Stimulated activated CD8-positive, alpha-beta memory T cell treated with anti-CD3 and anti-CD28 coated beads, Interleukin-2, amount 100 ng/mL, for 1 hour (primary cell): ENCODE results near the gene WDR41.
"Not testable (repeated sequence)": the region's sequence is repeated elsewhere in the genome, so short reads cannot be mapped to it uniquely, and the experiment has no call there.

ENCODE experiments used
- DNase-seq, 2 donors: peaks; one replicate each; pipeline ENCODE4 v3.0.0-alpha.2; 2020; ENCODE audit warnings: low read depth in 2 of 2

WDR41 gene

GRCh38 chr5:77402796-77403195, 89.3 kb downstream of the WDR41 start:
- no peak for DNase-seq

- no peak for DNase-seq
Measured at GRCh38 chr5:77400645-77401044, 91.5 kb downstream of the WDR41 start.

GRCh38 chr5:77398896-77399295, 93.2 kb downstream of the WDR41 start:
- DNase-seq = no peak

- DNase-seq = no peak
Measured at GRCh38 chr5:77398458-77398857, 93.7 kb downstream of the WDR41 start.

GRCh38 chr5:77397686-77398292, 94.3 kb downstream of the WDR41 start:
- DNase-seq = no peak

- no peak for DNase-seq
Measured at GRCh38 chr5:77396017-77396416, 96.1 kb downstream of the WDR41 start.

GRCh38 chr5:77394064-77394715, 97.9 kb downstream of the WDR41 start:
- DNase-seq = no peak

- no peak for DNase-seq
Measured at GRCh38 chr5:77391240-77391765, 100.8 kb downstream of the WDR41 start.

GRCh38 chr5:77390795-77391194, 101.3 kb downstream of the WDR41 start:
- no peak for DNase-seq

- DNase-seq = no peak
Measured at GRCh38 chr5:77390221-77390620, 101.9 kb downstream of the WDR41 start.

GRCh38 chr5:77389746-77390145, 102.4 kb downstream of the WDR41 start:
- no peak for DNase-seq

GRCh38 chr5:77386340-77386739, 105.8 kb downstream of the WDR41 start:
- DNase-seq = not testable (repeated sequence)

GRCh38 chr5:77383336-77383735, 108.8 kb downstream of the WDR41 start:
- not testable (repeated sequence) for DNase-seq
